Sciatic nerve (tissue), 2 donors: ENCODE measurements around the gene HOXC5. TPM values are rescaled to one million over a fixed set of nuclear protein-coding genes. Genes with fewer than 3 reads are reported as not detected.
"Not testable (repeated sequence)": the region's sequence is repeated elsewhere in the genome, so short reads cannot be mapped to it uniquely, and the experiment has no call there.

ENCODE experiments used
- ATAC-seq: fragments of 200-7000 bp; cut with Tn5 transposase; one replicate; pipeline ENCODE4 v1.9.1; 2020; ENCODE audit warnings: mild to moderate bottlenecking, moderate library complexity
- DNase-seq: peaks from one replicate; pipeline ENCODE4 v3.0.0-alpha.2; 2020; ENCODE audit warnings: low spot score
- intact Hi-C: fragments of 100-400 bp; cut with DNase I; formaldehyde crosslinking; loops from one replicate; pipeline ENCODE4 v1.14.2; 2022
- microRNA-seq: library from miRNA; unstranded; fragments of <30 nt; microRNA quantifications from one replicate; pipeline ENCODE4 v1.2.0, GENCODE V29; 2020
- total RNA-seq: library from RNA; stranded (reverse); fragmentation: NEBNext Ultra II Directional; extraction: Animal tissue kit (Norgen Biotek cat#: 25700); gene quantifications from one replicate; pipeline ENCODE4 v1.2.1, GENCODE V29; 2021
- donor health status: DM: no; HTN: no; CAD: no.
- donor health status: DM: no; HTN: no; CAD: no.

The HOXC5 gene
- total RNA-seq, 1 donor from 2014 or later, result 5.6 TPM

DNA sequence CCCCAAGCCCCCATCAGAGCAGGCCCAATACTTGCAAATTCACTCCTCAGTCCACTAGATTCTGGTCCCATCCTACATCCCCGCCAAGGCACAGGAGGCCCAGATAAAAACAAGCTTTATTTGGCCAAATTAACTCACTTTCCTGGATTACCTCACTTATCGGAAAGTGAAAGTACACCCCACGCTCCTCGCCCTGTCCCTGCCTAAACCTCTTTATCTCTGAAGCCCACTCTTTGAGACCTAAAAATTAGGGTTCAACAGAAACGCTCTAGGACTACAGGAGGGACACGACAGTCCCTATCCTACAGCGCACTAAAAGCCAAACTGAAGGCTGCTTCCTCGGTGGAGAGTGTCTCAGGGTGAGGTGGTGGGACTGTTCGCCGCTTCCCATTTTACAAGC, 45.0 kb downstream of the HOXC5 start:
- intact Hi-C loops, DNase-seq, ATAC-seq: not testable (repeated sequence)

- intact Hi-C loops, ATAC-seq, DNase-seq: not testable (repeated sequence)
Measured at GRCh38 chr12:54079115-54079514, 46.3 kb downstream of the HOXC5 start.

GRCh38 chr12:54080008-54080924, 47.4 kb downstream of the HOXC5 start:
- ATAC-seq, intact Hi-C loops, DNase-seq: not testable (repeated sequence)

DNA sequence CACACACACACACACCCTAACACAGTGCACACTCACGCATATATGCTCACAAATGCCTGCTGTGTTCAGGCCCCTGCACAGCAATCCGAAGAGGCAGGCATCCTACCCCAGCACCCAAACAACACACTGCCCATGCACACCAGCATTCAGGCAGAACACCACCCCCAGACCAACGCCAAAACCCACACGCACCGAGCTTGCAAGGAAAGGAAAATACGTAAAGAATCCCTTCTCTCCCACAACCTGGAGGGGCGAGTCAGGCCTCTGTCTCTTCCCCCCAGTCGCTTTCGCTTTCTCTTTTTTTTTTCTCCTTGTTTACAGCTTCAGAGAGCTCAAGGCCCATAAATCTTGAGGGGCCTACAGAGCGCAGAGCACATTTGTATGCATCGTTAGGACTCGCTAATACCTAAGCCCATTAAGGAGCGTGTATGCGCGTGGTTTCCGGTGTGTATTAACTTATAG, 48.2 kb downstream of the HOXC5 start:
- DNase-seq, ATAC-seq, intact Hi-C loops: not testable (repeated sequence)

DNA sequence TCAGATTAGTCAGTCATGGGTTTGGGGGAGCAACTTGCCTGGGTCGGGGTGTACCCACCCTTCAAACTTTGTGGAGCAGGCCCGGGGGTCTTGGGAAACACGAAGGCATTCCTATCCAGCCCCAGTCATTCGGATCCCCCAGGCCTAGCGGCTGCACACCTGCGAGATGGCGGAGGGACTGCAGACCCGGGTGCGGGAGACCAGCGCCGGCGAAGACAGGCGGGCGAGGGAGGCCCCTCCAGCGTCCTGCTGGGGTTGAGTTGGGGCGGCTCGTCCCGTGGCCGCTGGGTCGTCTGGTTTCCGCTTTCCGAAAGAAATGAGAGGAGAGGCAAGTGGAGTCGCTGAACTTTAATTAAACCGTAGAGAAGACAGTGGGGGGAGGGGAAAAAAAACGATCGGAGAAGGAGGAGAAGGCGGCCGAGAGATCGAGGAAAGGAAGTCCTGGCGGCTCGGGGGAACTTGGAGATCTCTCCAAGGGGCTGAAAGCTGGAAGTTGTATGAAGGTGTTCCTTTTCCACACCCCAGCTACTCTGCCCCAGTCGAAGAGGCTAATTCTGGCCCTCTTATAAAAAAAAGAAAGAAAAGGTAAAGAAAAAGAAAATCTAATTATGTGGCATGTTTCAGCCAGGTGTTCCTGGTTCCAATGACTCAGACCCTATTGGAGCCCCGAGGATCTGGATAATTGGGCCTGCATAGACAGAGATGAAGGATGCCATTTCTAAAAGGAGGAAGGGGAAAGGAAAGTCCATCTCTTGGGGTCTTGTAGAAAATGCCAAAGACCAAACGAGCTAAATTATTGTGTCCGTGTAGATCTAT, 48.9 kb downstream of the HOXC5 start:
- DNase-seq, ATAC-seq, intact Hi-C loops: not testable (repeated sequence)

GRCh38 chr12:54082397-54082892, 49.6 kb downstream of the HOXC5 start:
- DNase-seq (no peak), ATAC-seq (no peak)
- intact Hi-C loops, result no loop called here

Small RNA genes lying within 50 kb of the gene (microRNA-seq; reads per million reads assigned to microRNA genes)
- gene MIR196A2, result 1,069 reads per million, percentile 81 among the genes with 10 or more reads in this experiment
- gene MIR615, result 174 reads per million, percentile 63 among the genes with 10 or more reads in this experiment

Other genes starting within 250 kb of the HOXC5 start
- 0.22 TPM for gene HOXC13, start 94.2 kb upstream of the HOXC5 start, total RNA-seq
- gene HOXC12, start 78.1 kb upstream of the HOXC5 start, total RNA-seq, result 0.22 TPM
- 1.2 TPM for gene HOXC11, start 59.9 kb upstream of the HOXC5 start, total RNA-seq
- 4.0 TPM for gene HOTAIR, start 58.1 kb upstream of the HOXC5 start, total RNA-seq
- 17.2 TPM for gene HOXC10, start 47.9 kb upstream of the HOXC5 start, total RNA-seq
- 10.2 TPM for gene HOXC9, start 32.9 kb upstream of the HOXC5 start, total RNA-seq
- 7.0 TPM for gene HOXC8, start 24.1 kb upstream of the HOXC5 start, total RNA-seq
- gene HOXC6, start 4.6 kb upstream of the HOXC5 start, total RNA-seq, result 35.3 TPM
- 23.6 TPM for gene HOXC4, start 20.8 kb downstream of the HOXC5 start, total RNA-seq
- gene SMUG1, start 155.9 kb downstream of the HOXC5 start, total RNA-seq, result 25.3 TPM
- gene CBX5, start 247.1 kb downstream of the HOXC5 start, total RNA-seq, result 77.9 TPM
- gene HNRNPA1, start 247.7 kb downstream of the HOXC5 start, total RNA-seq, result 694 TPM